WERI-Rb-1 (cell line): ENCODE measurements around the gene TMEM255B.
A peak's percentile ranks its signal among the peaks of the same experiment; 100 is the strongest.

Experiments used
- DNase-seq: peaks from one replicate; pipeline ENCODE4 v3.0.0-alpha.2; 2020
- H3K27ac ChIP-seq: fragments of 250-450 bp; sonication (Bioruptor Pico); 2 replicates; pipeline ENCODE4 v1.5.1; 2020; ENCODE audit warnings: mild to moderate bottlenecking, moderate library complexity
- H3K27me3 ChIP-seq: fragments of 250-450 bp; sonication (Bioruptor Pico); 2 replicates; pipeline ENCODE4 v1.5.1; 2021; ENCODE audit warnings: mild to moderate bottlenecking, low read depth, moderate library complexity; ENCODE audit not compliant: insufficient read depth, severe bottlenecking
- H3K36me3 ChIP-seq: fragments of 250-450 bp; sonication (Bioruptor Pico); 2 replicates; pipeline ENCODE4 v1.5.1; 2020; ENCODE audit warnings: mild to moderate bottlenecking, moderate library complexity
- H3K4me3 ChIP-seq: 2 replicates; pipeline ENCODE4 v1.5.1; 2011; ENCODE audit warnings: low read depth, mild to moderate bottlenecking, control low read depth, low read length
- H3K9me3 ChIP-seq: fragments of 250-450 bp; sonication (Bioruptor Pico); 2 replicates; pipeline ENCODE4 v1.5.1; 2021; ENCODE audit warnings: mild to moderate bottlenecking, moderate library complexity; ENCODE audit not compliant: severe bottlenecking
- CTCF ChIP-seq: IDR thresholded peaks from 2 replicates; pipeline ENCODE4 v1.5.1; 2011; ENCODE audit warnings: low read depth, mild to moderate bottlenecking, control low read depth, inconsistent platforms, low read length

The TMEM255B gene

GRCh38 chr13:113816254-113816929, 57.4 kb downstream of the TMEM255B start:
- no peak overlapping the region for H3K4me3 ChIP-seq
- no peak for TF ChIP-seq CTCF
- H3K36me3 ChIP-seq: peaks cover 16% of the 10 kb centered on the region
- no peak for DNase-seq
- no peaks in the 10 kb centered on the region for H3K27me3 ChIP-seq
- H3K27ac ChIP-seq: no peak overlapping the region
- no peaks in the 10 kb centered on the region for H3K9me3 ChIP-seq

GRCh38 chr13:113816946-113817859, 58.2 kb downstream of the TMEM255B start:
- peak; percentile 99 for TF ChIP-seq CTCF
- no peak overlapping the region for H3K4me3 ChIP-seq
- no peaks in the 10 kb centered on the region for H3K27me3 ChIP-seq
- peak overlapping the region; percentile 32 for H3K27ac ChIP-seq
- peak; percentile 96 for DNase-seq
- peaks cover 24% of the 10 kb centered on the region for H3K36me3 ChIP-seq
- H3K9me3 ChIP-seq: no peaks in the 10 kb centered on the region

- Histone ChIP-seq H3K27me3 (no peaks in the 10 kb centered on the region), H3K27ac (peak overlapping the region; percentile 32), H3K36me3 (peaks cover 33% of the 10 kb centered on the region), H3K9me3 (no peaks in the 10 kb centered on the region), H3K4me3 (no peak overlapping the region)
- TF ChIP-seq CTCF: no peak
- DNase-seq: peak; percentile 67
Observed at GRCh38 chr13:113817860-113818691, 59.0 kb downstream of the TMEM255B start.

GRCh38 chr13:113818700-113819295, 59.8 kb downstream of the TMEM255B start:
- peaks cover 39% of the 10 kb centered on the region for H3K36me3 ChIP-seq
- H3K27ac ChIP-seq: peak overlapping the region; percentile 32
- H3K27me3 ChIP-seq: no peaks in the 10 kb centered on the region
- no peak for TF ChIP-seq CTCF
- H3K4me3 ChIP-seq: no peak overlapping the region
- H3K9me3 ChIP-seq: no peaks in the 10 kb centered on the region
- no peak for DNase-seq

- H3K27ac ChIP-seq: peak overlapping the region; percentile 6; the same call in 1 of the 2 replicates
Observed at GRCh38 chr13:113819341-113819730, 60.3 kb downstream of the TMEM255B start.

More at GRCh38 chr13:113819341-113819730, 60.3 kb downstream of the TMEM255B start:
- H3K4me3 ChIP-seq: no peak overlapping the region
- H3K36me3 ChIP-seq: peaks cover 40% of the 10 kb centered on the region
- no peak for DNase-seq
- TF ChIP-seq CTCF: no peak
- H3K27me3 ChIP-seq: no peaks in the 10 kb centered on the region
- no peaks in the 10 kb centered on the region for H3K9me3 ChIP-seq
